NB4 (cell line): ENCODE measurements around the gene TUT1.

Experiments
- MYC ChIP-seq: IDR thresholded peaks from 2 replicates; pipeline ENCODE4 v1.6.1; 2011; ENCODE audit warnings: low read depth, low read length
- POLR2A ChIP-seq: IDR thresholded peaks from 2 replicates; pipeline ENCODE4 v1.6.1; 2011; ENCODE audit warnings: mild to moderate bottlenecking; ENCODE audit not compliant: insufficient read length; ENCODE audit errors: extremely low read depth
- TF ChIP-seq, protein P1 (sequence below): IDR thresholded peaks from one replicate; pipeline ENCODE4 v1.5.1; 2012; ENCODE audit warnings: low read depth, low read length
- TF ChIP-seq, protein P2 (sequence below): IDR thresholded peaks from 2 replicates; pipeline ENCODE4 v1.6.1; 2011; ENCODE audit warnings: low read depth, low read length

DNA sequence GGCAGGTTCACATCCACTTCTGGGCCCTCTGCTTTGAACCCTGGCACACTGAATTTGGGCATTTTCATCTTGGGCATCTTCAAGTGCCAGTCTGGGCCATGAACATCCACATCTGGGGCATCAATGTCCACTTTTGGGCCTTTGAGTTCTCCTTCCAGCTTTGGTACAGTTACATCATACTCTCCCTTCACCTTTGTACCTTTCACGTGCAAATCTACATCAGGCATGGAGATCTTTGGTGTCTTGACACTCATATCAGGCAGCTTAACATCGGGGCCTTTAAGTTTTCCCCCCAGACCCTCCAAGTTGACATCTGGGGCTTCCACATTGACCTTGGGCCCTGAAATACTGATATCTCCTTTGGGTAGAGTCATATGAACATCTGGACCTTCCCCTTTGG lies 59.2 kb downstream of the TUT1 start:
- no peak for TF ChIP-seq POLR2A
- TF ChIP-seq, protein P1, sequence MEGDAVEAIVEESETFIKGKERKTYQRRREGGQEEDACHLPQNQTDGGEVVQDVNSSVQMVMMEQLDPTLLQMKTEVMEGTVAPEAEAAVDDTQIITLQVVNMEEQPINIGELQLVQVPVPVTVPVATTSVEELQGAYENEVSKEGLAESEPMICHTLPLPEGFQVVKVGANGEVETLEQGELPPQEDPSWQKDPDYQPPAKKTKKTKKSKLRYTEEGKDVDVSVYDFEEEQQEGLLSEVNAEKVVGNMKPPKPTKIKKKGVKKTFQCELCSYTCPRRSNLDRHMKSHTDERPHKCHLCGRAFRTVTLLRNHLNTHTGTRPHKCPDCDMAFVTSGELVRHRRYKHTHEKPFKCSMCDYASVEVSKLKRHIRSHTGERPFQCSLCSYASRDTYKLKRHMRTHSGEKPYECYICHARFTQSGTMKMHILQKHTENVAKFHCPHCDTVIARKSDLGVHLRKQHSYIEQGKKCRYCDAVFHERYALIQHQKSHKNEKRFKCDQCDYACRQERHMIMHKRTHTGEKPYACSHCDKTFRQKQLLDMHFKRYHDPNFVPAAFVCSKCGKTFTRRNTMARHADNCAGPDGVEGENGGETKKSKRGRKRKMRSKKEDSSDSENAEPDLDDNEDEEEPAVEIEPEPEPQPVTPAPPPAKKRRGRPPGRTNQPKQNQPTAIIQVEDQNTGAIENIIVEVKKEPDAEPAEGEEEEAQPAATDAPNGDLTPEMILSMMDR, result no peak
- TF ChIP-seq, protein P2, sequence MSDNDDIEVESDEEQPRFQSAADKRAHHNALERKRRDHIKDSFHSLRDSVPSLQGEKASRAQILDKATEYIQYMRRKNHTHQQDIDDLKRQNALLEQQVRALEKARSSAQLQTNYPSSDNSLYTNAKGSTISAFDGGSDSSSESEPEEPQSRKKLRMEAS, result no peak
- no peak for TF ChIP-seq MYC
